ENCODE results near the gene RGS7. TPM values are rescaled to one million over a fixed set of nuclear protein-coding genes. Genes with fewer than 3 reads are reported as not detected.

The RGS7 gene
- total and polyA plus RNA-seq, 2 of the 8 experiments (the other 6 are each of a cell fraction or from before 2014, with no cell fraction given), result 1.6 to 3.0 TPM

GRCh38 chr1:241265428-241265827 is 91.6 kb downstream of the RGS7 start (continued):
- TF ChIP-seq NANOG (IDR thresholded peaks at IDR 0.05; ENCODE audit: insufficient read depth, low read depth, low read length, poor library complexity, severe bottlenecking) (no peak), SIRT6 (IDR thresholded peaks at IDR 0.05; ENCODE audit: low read length) (no peak), CHD1 (IDR thresholded peaks at IDR 0.05; ENCODE audit: low read depth, low read length) (no peak), JUND (IDR thresholded peaks at IDR 0.05; ENCODE audit: low read length) (no peak), HDAC2 (IDR thresholded peaks at IDR 0.05; ENCODE audit: borderline replicate concordance in 1 of 2, low read depth in 2 of 2, low read length in 2 of 2) (no peak), RNF2 (IDR thresholded peaks at IDR 0.05; ENCODE audit: borderline replicate concordance, low read depth, low read length, missing control alignments, poor library complexity, severe bottlenecking) (no peak), TAF7 (optimal IDR thresholded peaks at IDR 0.05; ENCODE audit: borderline replicate concordance, low read depth, low read length) (no peak), POLR2AphosphoS5 (IDR thresholded peaks at IDR 0.05; ENCODE audit: low read depth, low read length) (no peak)
